Breast epithelium (tissue), 3 donors: ENCODE measurements around the gene CSMD2.

ENCODE experiments used
- CTCF ChIP-seq, 3 donors: fragments of 450-650 bp; IDR thresholded peaks; one replicate each; pipeline ENCODE4 v1.5.1; 2016 to 2017; ENCODE audit warnings: antibody characterized with exemption in 3 of 3, mild to moderate bottlenecking in 3 of 3, moderate library complexity in 3 of 3
- POLR2A ChIP-seq: fragments of 450-650 bp; IDR thresholded peaks from one replicate; pipeline ENCODE4 v1.6.1; 2016; ENCODE audit warnings: antibody characterized with exemption, mild to moderate bottlenecking, moderate library complexity

GRCh38 chr1:33687000-33687399 lies 478.0 kb downstream of the CSMD2 start:
- TF ChIP-seq POLR2A (no peak), CTCF (IDR thresholded peaks at IDR 0.05) (no peak)
